Epidermal melanocyte (primary cell): Measurements from ENCODE around the gene TXNDC2.
A peak's percentile ranks its signal among the peaks of the same experiment; 100 is the strongest.

ENCODE experiments used
- DNase-seq: peaks from one replicate; pipeline ENCODE4 v3.0.0; 2011; ENCODE audit warnings: low spot score; ENCODE audit not compliant: insufficient read length

The TXNDC2 gene

GRCh38 chr18:9913151-9913525 lies 27.4 kb downstream of the TXNDC2 start:
- no peak for DNase-seq

DNA sequence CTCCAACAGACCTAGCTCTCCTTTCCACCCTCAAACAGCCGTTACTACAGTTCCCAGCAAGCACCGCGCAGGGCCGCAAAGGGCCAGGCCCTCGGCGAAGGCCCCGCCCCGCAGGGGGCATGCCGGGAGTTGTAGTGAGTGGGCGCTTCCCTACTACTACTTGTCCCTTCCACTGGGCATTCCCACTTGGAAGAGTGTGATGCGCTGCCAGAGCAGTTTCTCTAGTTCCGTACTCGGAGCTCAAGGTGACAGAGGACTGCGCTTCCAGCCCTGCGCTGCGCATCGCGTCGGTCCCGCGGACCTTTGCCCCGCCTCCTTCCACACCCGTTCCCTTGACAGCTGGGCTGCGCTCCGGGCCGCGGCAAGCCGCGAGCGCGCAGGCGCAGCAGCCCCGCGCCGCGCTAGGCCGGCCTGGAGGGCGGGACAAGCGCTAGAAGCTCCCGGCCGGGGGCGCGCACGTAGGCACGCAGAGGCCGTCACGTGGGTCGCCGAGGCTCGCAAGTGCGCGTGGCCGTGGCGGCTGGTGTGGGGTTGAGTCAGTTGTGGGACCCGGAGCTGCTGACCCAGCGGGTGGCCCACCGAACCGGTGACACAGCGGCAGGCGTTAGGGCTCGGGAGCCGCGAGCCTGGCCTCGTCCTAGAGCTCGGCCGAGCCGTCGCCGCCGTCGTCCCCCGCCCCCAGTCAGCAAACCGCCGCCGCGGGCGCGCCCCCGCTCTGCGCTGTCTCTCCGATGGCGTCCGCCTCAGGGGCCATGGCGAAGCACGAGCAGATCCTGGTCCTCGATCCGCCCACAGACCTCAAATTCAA lies 28.0 kb downstream of the TXNDC2 start, which contains the start of gene VAPA:
Gene VAPA (plus strand): TSS at position 491 of the 808 bp plus-strand sequence. CDS start 241 bp downstream, at position 732.
- DNase-seq = peak; percentile 88

- no peak for DNase-seq
Observed at GRCh38 chr18:9914334-9914583, 28.5 kb downstream of the TXNDC2 start.

- DNase-seq = no peak
Observed at GRCh38 chr18:9914584-9915290, 29.0 kb downstream of the TXNDC2 start.

- DNase-seq = no peak
Observed at GRCh38 chr18:9915291-9916076, 29.7 kb downstream of the TXNDC2 start.

GRCh38 chr18:9916077-9916639 lies 30.4 kb downstream of the TXNDC2 start:
- no peak for DNase-seq

- no peak for DNase-seq
Observed at GRCh38 chr18:9916808-9917207, 31.0 kb downstream of the TXNDC2 start.

GRCh38 chr18:9918016-9918680 lies 32.4 kb downstream of the TXNDC2 start:
- peak; percentile 27 for DNase-seq

- DNase-seq = no peak
Observed at GRCh38 chr18:9919564-9920232, 33.9 kb downstream of the TXNDC2 start.

- no peak for DNase-seq
Observed at GRCh38 chr18:9922592-9923311, 37.0 kb downstream of the TXNDC2 start.

GRCh38 chr18:9924371-9924943 lies 38.7 kb downstream of the TXNDC2 start:
- no peak for DNase-seq

DNA sequence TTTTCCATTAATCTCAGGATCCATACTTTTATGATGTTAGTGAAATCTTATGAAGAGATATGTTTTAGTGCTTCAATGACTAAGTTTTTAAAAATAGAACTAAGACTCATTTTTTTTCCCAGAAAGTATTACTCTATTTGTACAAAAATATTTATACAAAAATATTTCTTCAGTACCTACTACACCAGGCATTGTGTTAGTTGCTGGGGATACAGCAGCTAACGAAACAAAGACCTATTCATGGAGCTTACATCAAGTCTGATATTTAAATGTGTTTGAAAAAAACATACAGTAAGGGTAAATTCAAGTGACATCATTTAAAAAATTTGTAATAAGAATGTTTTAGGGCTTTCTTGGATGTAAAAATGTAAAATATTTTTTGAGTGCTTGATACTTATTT lies 39.6 kb downstream of the TXNDC2 start:
- no peak for DNase-seq

- DNase-seq = no peak
Observed at GRCh38 chr18:9925795-9926194, 40.0 kb downstream of the TXNDC2 start.

- DNase-seq = no peak
Observed at GRCh38 chr18:9926223-9926894, 40.6 kb downstream of the TXNDC2 start.

GRCh38 chr18:9926977-9927376 lies 41.2 kb downstream of the TXNDC2 start:
- no peak for DNase-seq

DNA sequence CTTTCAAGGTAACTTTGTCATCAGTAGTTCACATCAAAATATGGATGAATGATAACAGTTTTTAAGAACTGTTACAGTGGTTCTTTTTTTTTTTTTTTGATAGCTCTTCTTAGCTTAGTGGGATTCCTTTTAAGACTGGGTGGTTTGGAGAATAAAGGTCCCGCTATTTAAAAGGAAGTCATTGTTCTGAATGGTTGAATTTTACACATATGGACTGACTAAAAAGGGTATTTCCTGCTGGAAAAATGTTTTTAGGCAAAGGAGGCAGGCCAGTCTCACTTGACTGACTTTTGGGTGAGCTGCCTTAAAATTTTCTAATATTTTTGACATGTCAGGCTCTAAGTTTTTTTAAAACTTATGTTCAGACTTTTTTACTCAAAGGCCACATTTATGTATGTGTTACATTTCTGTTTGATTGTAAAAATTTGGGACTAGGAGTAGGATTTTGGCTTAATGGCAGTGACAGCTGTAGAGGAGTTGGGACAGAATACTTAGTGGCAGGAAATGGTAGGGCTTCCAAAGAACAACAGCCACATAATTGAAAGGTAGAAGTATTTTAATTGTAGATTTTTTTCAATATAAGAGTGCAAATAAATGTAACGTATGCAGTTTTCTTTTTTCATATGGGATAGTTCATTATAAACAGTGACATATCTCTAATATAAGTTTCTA lies 41.8 kb downstream of the TXNDC2 start:
- DNase-seq = no peak

DNA sequence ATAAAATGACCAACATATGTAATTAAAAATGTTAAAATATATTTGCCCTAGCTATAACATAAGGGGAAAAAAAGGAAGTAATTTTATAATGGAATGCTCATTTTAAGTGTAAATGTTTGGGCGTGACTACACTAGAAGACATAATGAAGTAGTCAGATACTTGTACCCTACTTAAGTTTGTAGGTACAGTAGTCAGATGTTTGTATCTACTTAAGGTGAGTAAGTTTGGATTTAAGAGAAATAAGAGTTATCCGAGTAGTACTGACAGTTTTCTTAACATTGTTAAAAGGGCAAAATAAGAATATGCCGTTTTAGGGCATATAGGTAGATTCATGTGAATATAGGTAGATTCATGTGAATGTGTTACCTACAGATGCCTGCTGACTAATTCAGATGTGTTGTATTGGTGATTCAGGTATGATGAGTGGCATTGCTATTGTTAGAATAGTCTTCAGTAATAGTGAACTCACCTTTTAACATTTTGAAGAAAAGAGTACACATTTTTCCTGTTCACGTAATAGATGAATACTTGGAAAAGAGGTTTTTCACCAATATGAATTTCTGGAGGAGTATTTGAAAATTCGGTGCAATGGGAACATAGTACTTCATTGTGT lies 43.0 kb downstream of the TXNDC2 start:
- no peak for DNase-seq

DNA sequence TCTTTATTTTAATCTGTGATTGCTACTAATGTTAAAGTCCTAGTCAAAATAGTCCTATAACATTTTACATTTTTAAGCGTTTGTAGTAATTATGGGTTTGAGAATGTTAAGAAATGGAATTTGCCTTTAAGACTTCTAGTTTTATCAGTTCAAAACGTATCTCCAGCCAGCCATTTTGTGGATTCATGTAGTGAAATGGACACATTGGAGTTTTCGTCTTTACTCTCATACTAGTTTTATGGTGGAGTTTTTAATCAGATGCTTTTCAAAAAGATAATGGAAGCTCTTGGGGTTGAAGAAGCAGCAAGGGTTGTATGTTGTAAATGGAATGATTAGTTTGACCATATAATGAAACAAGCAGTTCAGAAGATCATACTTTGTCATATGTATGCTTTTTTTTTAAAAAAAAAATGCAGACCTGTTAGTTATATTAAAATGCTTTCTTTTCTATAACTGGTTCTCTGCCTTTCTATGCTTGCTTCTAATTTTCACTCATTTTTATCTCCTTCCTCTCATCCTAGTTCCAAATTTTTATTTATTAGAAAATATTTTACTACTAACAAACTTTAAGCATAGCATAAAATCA lies 44.6 kb downstream of the TXNDC2 start:
- DNase-seq = no peak
